GM23338 (cell line): ENCODE data around the gene WNT7A.

Experiments used
- CREB1 ChIP-seq: fragments of 250-450 bp; sonication (Bioruptor Pico); IDR thresholded peaks from 2 replicates; pipeline ENCODE4 v1.5.0; 2020; ENCODE audit warnings: low read depth, mild to moderate bottlenecking, moderate library complexity
- CTCF ChIP-seq, 2 experiments: fragments of 200-600 bp in 1 of 2; sonication (generic) in 1 of 2; conservative IDR thresholded peaks; 2 replicates each; pipeline versions ENCODE4 v1.5.1 to v1.6.1; 2016 to 2017; ENCODE audit warnings: antibody characterized with exemption in 2 of 2, low read depth in 2 of 2, mild to moderate bottlenecking in 2 of 2, moderate library complexity in 1 of 2
- EZH2 ChIP-seq: fragments of 200-600 bp; sonication (generic); IDR thresholded peaks from one replicate; pipeline ENCODE4 v1.8.0; 2017; ENCODE audit warnings: antibody characterized with exemption, mild to moderate bottlenecking, low read depth; ENCODE audit not compliant: unreplicated experiment
- EZH2phosphoT487 ChIP-seq: fragments of 200-600 bp; sonication (generic); IDR thresholded peaks from one replicate; pipeline ENCODE4 v1.8.1; 2018; ENCODE audit warnings: antibody characterized with exemption; ENCODE audit not compliant: unreplicated experiment
- JUNB ChIP-seq: IDR thresholded peaks from one replicate; pipeline ENCODE4 v1.6.1; 2016; ENCODE audit warnings: antibody characterized with exemption; ENCODE audit not compliant: unreplicated experiment
- NANOG ChIP-seq: IDR thresholded peaks from 2 replicates; pipeline ENCODE4 v1.6.1; 2016; ENCODE audit warnings: antibody characterized with exemption, borderline replicate concordance
- POLR2AphosphoS5 ChIP-seq: IDR thresholded peaks from 2 replicates; pipeline ENCODE4 v1.6.1; 2016; ENCODE audit warnings: antibody characterized with exemption, low read depth
- STAT1 ChIP-seq: IDR thresholded peaks from one replicate; pipeline ENCODE4 v1.6.1; 2016; ENCODE audit warnings: antibody characterized with exemption; ENCODE audit not compliant: unreplicated experiment
- ZNF114 ChIP-seq: fragments of 250-450 bp; sonication (Bioruptor Pico); IDR thresholded peaks from 2 replicates; pipeline ENCODE4 v1.5.0; 2020; ENCODE audit warnings: mild to moderate bottlenecking, moderate library complexity
- ZNF331 ChIP-seq: fragments of 250-450 bp; sonication (Bioruptor Pico); IDR thresholded peaks from 2 replicates; pipeline ENCODE4 v1.5.0; 2020; ENCODE audit warnings: low read depth, mild to moderate bottlenecking, moderate library complexity
- ZNF462 ChIP-seq: fragments of 250-450 bp; sonication (Bioruptor Pico); IDR thresholded peaks from 2 replicates; pipeline ENCODE4 v1.5.0; 2020; ENCODE audit warnings: mild to moderate bottlenecking, moderate library complexity
- TF ChIP-seq, protein P1 (sequence below): IDR thresholded peaks from one replicate; pipeline ENCODE4 v1.6.1; 2018; ENCODE audit warnings: antibody characterized with exemption; ENCODE audit not compliant: unreplicated experiment
- TF ChIP-seq, protein P2 (sequence below): IDR thresholded peaks from 2 replicates; pipeline ENCODE4 v1.6.1; 2016; ENCODE audit warnings: antibody characterized with exemption

DNA sequence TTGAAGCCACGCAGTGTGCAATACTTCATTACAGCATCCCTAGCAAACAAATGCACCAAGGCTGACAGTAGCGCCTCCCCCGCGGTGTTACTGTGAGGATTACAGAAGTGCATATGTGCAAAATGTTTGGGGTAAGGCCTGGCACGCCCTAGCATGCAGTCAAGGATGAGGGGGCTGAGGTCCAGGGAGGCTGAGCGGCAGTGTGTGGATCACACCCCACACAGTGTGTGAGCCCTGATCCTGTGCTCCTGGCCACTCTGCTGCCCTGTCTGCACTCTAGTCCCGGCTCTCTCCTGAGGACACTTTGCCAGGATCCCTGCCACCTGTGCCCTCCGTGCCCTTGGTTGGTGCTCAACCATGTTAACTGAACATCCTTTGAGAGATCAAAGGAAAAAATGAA lies 71.3 kb downstream of the WNT7A start:
- TF ChIP-seq EZH2 (no peak), CTCF (conservative IDR thresholded peaks at IDR 0.05; ENCODE audit: low read depth in 2 of 2) (no peak), JUNB (no peak), ZNF114 (no peak), ZNF462 (CRISPR knock-in tag) (no peak), EZH2phosphoT487 (no peak), ZNF331 (CRISPR knock-in tag) (no peak), NANOG (no peak), STAT1 (no peak), POLR2AphosphoS5 (no peak), CREB1 (CRISPR knock-in tag) (no peak)
- TF ChIP-seq, protein P1, sequence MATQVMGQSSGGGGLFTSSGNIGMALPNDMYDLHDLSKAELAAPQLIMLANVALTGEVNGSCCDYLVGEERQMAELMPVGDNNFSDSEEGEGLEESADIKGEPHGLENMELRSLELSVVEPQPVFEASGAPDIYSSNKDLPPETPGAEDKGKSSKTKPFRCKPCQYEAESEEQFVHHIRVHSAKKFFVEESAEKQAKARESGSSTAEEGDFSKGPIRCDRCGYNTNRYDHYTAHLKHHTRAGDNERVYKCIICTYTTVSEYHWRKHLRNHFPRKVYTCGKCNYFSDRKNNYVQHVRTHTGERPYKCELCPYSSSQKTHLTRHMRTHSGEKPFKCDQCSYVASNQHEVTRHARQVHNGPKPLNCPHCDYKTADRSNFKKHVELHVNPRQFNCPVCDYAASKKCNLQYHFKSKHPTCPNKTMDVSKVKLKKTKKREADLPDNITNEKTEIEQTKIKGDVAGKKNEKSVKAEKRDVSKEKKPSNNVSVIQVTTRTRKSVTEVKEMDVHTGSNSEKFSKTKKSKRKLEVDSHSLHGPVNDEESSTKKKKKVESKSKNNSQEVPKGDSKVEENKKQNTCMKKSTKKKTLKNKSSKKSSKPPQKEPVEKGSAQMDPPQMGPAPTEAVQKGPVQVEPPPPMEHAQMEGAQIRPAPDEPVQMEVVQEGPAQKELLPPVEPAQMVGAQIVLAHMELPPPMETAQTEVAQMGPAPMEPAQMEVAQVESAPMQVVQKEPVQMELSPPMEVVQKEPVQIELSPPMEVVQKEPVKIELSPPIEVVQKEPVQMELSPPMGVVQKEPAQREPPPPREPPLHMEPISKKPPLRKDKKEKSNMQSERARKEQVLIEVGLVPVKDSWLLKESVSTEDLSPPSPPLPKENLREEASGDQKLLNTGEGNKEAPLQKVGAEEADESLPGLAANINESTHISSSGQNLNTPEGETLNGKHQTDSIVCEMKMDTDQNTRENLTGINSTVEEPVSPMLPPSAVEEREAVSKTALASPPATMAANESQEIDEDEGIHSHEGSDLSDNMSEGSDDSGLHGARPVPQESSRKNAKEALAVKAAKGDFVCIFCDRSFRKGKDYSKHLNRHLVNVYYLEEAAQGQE: no peak
- TF ChIP-seq, protein P2, sequence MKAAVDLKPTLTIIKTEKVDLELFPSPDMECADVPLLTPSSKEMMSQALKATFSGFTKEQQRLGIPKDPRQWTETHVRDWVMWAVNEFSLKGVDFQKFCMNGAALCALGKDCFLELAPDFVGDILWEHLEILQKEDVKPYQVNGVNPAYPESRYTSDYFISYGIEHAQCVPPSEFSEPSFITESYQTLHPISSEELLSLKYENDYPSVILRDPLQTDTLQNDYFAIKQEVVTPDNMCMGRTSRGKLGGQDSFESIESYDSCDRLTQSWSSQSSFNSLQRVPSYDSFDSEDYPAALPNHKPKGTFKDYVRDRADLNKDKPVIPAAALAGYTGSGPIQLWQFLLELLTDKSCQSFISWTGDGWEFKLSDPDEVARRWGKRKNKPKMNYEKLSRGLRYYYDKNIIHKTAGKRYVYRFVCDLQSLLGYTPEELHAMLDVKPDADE: no peak
